Bronchial epithelial cell (primary cell): ENCODE results near the gene OAT. TPM values are rescaled to one million over a fixed set of nuclear protein-coding genes. Genes with fewer than 3 reads are reported as not detected.
A peak's percentile ranks its signal among the peaks of the same experiment; 100 is the strongest.
"Not testable (repeated sequence)": the region's sequence is repeated elsewhere in the genome, so short reads cannot be mapped to it uniquely, and the experiment has no call there.

ENCODE experiments used
- DNase-seq: peaks from one replicate; pipeline ENCODE4 v3.0.0-alpha.2; 2010; ENCODE audit warnings: low read depth
- FAIRE-seq: peaks from 2 replicates; lab custom pipeline; 2011; peaks lifted over from hg19 to GRCh38; lab: Jason Lieb, UNC
- H3K27me3 ChIP-seq: 2 replicates; pipeline ENCODE4 v1.5.1; 2011; ENCODE audit warnings: low read length; ENCODE audit not compliant: control insufficient read depth, insufficient read depth
- H3K36me3 ChIP-seq: 2 replicates; pipeline ENCODE4 v1.5.1; 2011; ENCODE audit warnings: low read length; ENCODE audit not compliant: control insufficient read depth, insufficient read depth
- H3K4me3 ChIP-seq: 2 replicates; pipeline ENCODE4 v1.5.1; 2011; ENCODE audit warnings: mild to moderate bottlenecking, low read depth, low read length, control low read depth
- total RNA-seq: library from RNA; depleted of rRNA; stranded (reverse); fragments of >200 nt; gene quantifications from 2 replicates; pipeline ENCODE4 v1.2.1, GENCODE V29; 2014
- TF ChIP-seq, protein P1 (sequence below): IDR thresholded peaks from 2 replicates; pipeline ENCODE4 v1.5.1; 2011; ENCODE audit warnings: mild to moderate bottlenecking, moderate library complexity, low read length, control low read depth, inconsistent platforms; ENCODE audit not compliant: insufficient read depth, severe bottlenecking

Gene OAT
- total RNA-seq, 1 donor from 2014 or later: 130 TPM

DNA sequence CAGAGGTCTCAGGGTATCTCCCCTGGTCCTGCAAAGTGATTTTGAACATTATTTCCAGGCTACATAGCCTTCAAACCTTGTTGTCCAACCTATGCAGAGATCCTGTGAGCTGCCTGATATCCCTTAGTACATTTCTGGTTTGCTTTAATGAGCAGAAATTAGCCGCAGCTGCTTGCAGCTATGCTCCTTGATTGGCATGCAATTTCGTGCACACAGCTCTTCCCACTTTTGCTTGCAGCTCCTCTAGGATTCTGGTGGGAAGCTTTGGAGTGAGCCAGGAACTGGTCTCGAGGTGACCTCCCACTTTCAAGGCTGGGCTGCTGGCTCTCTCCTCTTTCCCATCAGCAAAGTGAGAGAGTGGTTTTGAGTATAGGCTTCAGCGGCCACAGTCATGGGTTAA lies 45.8 kb downstream of the OAT start:
- FAIRE-seq: no peak
- DNase-seq: no peak
- Histone ChIP-seq H3K27me3 (peaks cover 5% of the 10 kb centered on the region), H3K4me3 (no peak overlapping the region), H3K36me3 (no peaks in the 10 kb centered on the region)
- TF ChIP-seq, protein P1, sequence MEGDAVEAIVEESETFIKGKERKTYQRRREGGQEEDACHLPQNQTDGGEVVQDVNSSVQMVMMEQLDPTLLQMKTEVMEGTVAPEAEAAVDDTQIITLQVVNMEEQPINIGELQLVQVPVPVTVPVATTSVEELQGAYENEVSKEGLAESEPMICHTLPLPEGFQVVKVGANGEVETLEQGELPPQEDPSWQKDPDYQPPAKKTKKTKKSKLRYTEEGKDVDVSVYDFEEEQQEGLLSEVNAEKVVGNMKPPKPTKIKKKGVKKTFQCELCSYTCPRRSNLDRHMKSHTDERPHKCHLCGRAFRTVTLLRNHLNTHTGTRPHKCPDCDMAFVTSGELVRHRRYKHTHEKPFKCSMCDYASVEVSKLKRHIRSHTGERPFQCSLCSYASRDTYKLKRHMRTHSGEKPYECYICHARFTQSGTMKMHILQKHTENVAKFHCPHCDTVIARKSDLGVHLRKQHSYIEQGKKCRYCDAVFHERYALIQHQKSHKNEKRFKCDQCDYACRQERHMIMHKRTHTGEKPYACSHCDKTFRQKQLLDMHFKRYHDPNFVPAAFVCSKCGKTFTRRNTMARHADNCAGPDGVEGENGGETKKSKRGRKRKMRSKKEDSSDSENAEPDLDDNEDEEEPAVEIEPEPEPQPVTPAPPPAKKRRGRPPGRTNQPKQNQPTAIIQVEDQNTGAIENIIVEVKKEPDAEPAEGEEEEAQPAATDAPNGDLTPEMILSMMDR: no peak

- FAIRE-seq: no peak
- no peak overlapping the region for H3K4me3 ChIP-seq
Observed at GRCh38 chr10:124370426-124370825, 48.3 kb downstream of the OAT start.

DNA sequence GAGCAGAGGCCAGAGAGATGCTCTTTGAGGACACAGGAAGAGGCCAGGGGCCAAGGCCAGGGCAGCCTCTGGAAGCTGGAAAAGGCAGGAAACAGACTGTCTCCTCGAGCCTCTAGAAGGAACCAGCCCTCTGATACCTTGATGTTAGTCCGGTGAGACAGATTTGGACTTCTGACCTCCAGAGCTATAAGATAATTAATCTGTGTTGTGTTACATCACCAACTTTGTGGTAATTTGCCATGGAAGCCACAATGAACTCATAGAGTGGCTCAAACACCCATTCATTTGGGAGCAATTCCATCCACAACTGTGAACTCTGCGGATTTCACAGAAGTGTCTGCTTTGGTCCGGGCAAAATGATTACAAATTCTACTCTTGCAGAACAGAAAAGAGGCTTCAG lies 48.7 kb downstream of the OAT start:
- Histone ChIP-seq H3K4me3 (no peak overlapping the region), H3K27me3 (peaks cover 5% of the 10 kb centered on the region), H3K36me3 (no peaks in the 10 kb centered on the region)
- DNase-seq (no peak), FAIRE-seq (peak; percentile 36)
- TF ChIP-seq, protein P1: no peak

More at GRCh38 chr10:124370426-124370825, 48.3 kb downstream of the OAT start:
- TF ChIP-seq, protein P1: no peak
- DNase-seq: no peak
- Histone ChIP-seq H3K27me3 (peaks cover 5% of the 10 kb centered on the region), H3K36me3 (no peaks in the 10 kb centered on the region)

GRCh38 chr10:124369533-124369932 lies 49.2 kb downstream of the OAT start:
- not testable (repeated sequence) for H3K36me3 ChIP-seq, H3K4me3 ChIP-seq, H3K27me3 ChIP-seq, DNase-seq, FAIRE-seq

DNA sequence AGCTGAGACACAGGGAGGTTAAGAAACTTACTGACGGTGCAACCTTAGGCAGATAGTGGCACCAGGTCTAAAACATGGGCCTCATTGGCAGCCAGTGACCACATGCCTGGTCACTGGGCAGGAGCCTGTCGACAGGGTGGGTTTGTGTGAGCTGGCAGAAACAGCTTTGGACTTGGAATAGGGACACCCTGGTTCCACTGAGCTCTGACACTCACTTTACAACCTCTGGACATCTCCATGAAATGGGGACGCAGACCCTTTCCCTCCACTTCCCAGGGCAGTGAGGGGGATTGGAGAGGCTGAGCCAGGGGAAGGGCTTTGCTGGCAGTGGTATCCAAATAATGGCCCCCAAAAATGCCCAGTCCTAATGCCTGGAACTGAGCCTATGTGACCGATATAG lies 49.7 kb downstream of the OAT start:
- no peak overlapping the region for H3K4me3 ChIP-seq
- H3K36me3 ChIP-seq: no peaks in the 10 kb centered on the region
- TF ChIP-seq, protein P1: no peak
- H3K27me3 ChIP-seq: peaks cover 5% of the 10 kb centered on the region
- no peak for DNase-seq
- no peak for FAIRE-seq

- Histone ChIP-seq H3K36me3 (no peaks in the 10 kb centered on the region), H3K27me3 (peaks cover 4% of the 10 kb centered on the region), H3K4me3 (no peak overlapping the region)
- DNase-seq (no peak), FAIRE-seq (no peak)
- TF ChIP-seq, protein P1: no peak
Observed at GRCh38 chr10:124367936-124368335, 50.8 kb downstream of the OAT start.
